DOHH2 (cell line): Measurements from ENCODE around the gene IMMP2L.

Experiments
- CTCF ChIP-seq: fragments of 200-600 bp; sonication (generic); IDR thresholded peaks from one replicate; pipeline ENCODE4 v1.5.1; 2014; ENCODE audit warnings: antibody characterized with exemption, mild to moderate bottlenecking, low read depth, low read length; ENCODE audit not compliant: poor library complexity, severe bottlenecking
- EZH2phosphoT487 ChIP-seq: fragments of 200-600 bp; sonication (generic); IDR thresholded peaks from 2 replicates; pipeline ENCODE4 v1.6.1; 2017; ENCODE audit warnings: borderline replicate concordance, mild to moderate bottlenecking, antibody characterized with exemption, low read length, moderate library complexity, mixed read lengths

DNA sequence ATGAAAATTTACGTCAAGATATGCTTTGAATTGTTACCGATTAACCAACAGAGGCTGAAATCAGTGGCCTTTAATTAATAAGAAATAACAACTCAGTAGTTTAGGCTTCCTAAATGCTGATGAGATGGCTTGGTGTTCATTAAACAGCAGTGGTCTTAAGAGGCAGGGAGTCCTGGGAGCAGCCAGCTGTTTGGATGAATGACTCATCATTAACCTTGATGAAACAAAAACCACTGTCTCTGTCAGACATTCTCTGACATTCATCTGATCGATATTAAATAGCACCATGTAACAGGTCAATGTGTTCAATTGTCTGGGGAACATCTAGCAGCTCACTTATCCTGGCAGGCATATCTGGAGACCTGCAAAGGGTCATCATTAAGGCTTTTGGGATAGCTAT lies 705.6 kb downstream of the IMMP2L start:
- TF ChIP-seq CTCF (no peak), EZH2phosphoT487 (no peak)
